ENCODE results near the gene LRRC9. TPM values are rescaled to one million over a fixed set of nuclear protein-coding genes. Genes with fewer than 3 reads are reported as not detected.

Gene LRRC9
- total and polyA plus RNA-seq, 10 of the 15 experiments (the other 5 are each of a cell fraction or from before 2014, with no cell fraction given), result not detected

GRCh38 chr14:60035177-60035576 is 115.2 kb downstream of the LRRC9 start:
- Histone ChIP-seq H3K4me2 (ENCODE audit: control insufficient read depth, insufficient read depth) (no peak overlapping the region), H2AFZ (ENCODE audit: control insufficient read depth, low read depth, low read length) (no peak overlapping the region), H4K20me1 (ENCODE audit: control insufficient read depth, insufficient read depth) (no peaks in the 10 kb centered on the region), H3K79me2 (ENCODE audit: control insufficient read depth, insufficient read depth, low read length) (no peaks in the 10 kb centered on the region), H3K9ac (ENCODE audit: control insufficient read depth, insufficient read depth, low read length) (no peak overlapping the region), H3K27me3 (replicated peaks in 1 of 2; ENCODE audit: control insufficient read depth in 2 of 2, insufficient read depth in 2 of 2, low read length in 1 of 2) (no peaks in the 10 kb centered on the region), H3K4me3 (no peak overlapping the region), H3K4me1 (ENCODE audit: control insufficient read depth, insufficient read depth, low read length) (no peaks in the 10 kb centered on the region), H3K9me3 (replicated peaks; ENCODE audit: control insufficient read depth, insufficient read depth, low read length) (no peaks in the 10 kb centered on the region), H3K36me3 (ENCODE audit: control insufficient read depth in 2 of 2, insufficient read depth in 2 of 2, low read length in 1 of 2) (no peaks in the 10 kb centered on the region), H3K27ac (ENCODE audit: control insufficient read depth, insufficient read depth) (no peak overlapping the region)
- intact Hi-C loops (cut with micrococcal nuclease; ENCODE audit: unreplicated experiment), result no loop called here
- 68% methylated on average over 1 of the region's 1 CpG for WGBS (ENCODE audit: insufficient coverage, insufficient replicate concordance, low lambda C conversion rate, missing lambda C conversion rate)
- ChIA-PET RAD21 (ENCODE audit: unreplicated experiment) (no interaction called here), POLR2A (no interaction called here), CTCF (interaction anchor here (0.6 to 1.0 kb wide), 3 partner anchors 9 to 296 kb away, joined by 3 to 4 read pairs (median 3); no protein-coding TSS in a partner anchor), SMC1A (ENCODE audit: uncharacterized antibody, unreplicated experiment) (interaction anchor here (0.7 kb wide), 1 partner anchor 30 kb away, joined by 3 read pairs; no protein-coding TSS in a partner anchor)
- TF ChIP-seq CBX3 (IDR thresholded peaks at IDR 0.05; ENCODE audit: borderline replicate concordance, low read depth) (no peak), TCF12 (IDR thresholded peaks at IDR 0.05; ENCODE audit: low read depth, low read length) (no peak), NR2F1 (conservative IDR thresholded peaks at IDR 0.05) (no peak), JUNB (IDR thresholded peaks at IDR 0.05) (no peak), USF2 (IDR thresholded peaks at IDR 0.05; ENCODE audit: borderline replicate concordance, low read depth, low read length) (no peak), POLR2AphosphoS2 (IDR thresholded peaks at IDR 0.05; ENCODE audit: low read depth, low read length) (no peak), IRF3 (IDR thresholded peaks at IDR 0.05) (no peak), CTCF (IDR thresholded peaks at IDR 0.05 in 2 of 3, conservative IDR thresholded peaks at IDR 0.05 in 1 of 3; ENCODE audit: control insufficient read depth in 2 of 3, extremely low read depth in 1 of 3, insufficient read depth in 1 of 3, low read depth in 3 of 3, low read length in 3 of 3) (no peak), CEBPB (IDR thresholded peaks at IDR 0.05; ENCODE audit: borderline replicate concordance in 1 of 2, low read depth in 2 of 2, low read length in 2 of 2) (no peak), MTA3 (IDR thresholded peaks at IDR 0.05; ENCODE audit: borderline replicate concordance, low read length) (no peak), POU2F2 (IDR thresholded peaks at IDR 0.05; ENCODE audit: borderline replicate concordance, low read depth, low read length) (no peak), RELA (IDR thresholded peaks at IDR 0.05; ENCODE audit: borderline replicate concordance, partially characterized antibody) (no peak), ZNF384 (IDR thresholded peaks at IDR 0.05; ENCODE audit: borderline replicate concordance, low read depth, low read length) (no peak), CEBPZ (IDR thresholded peaks at IDR 0.05; ENCODE audit: low read depth, low read length) (no peak)
- no TSS peak for BruUV-seq (replicated peaks)
- FAIRE-seq (no peak), DNase-seq (ENCODE audit: low read depth, low spot score) (no peak), ATAC-seq (no peak)
- in situ Hi-C loops (cut with MboI), result no loop called here
